PC-3 (cell line): ENCODE data around the gene PCDH15. TPM values are rescaled to one million over a fixed set of nuclear protein-coding genes. Genes with fewer than 3 reads are reported as not detected.

Experiments used
- ATAC-seq: fragments of 200-7000 bp; cut with Tn5 transposase; 2 replicates; pipeline ENCODE4 v1.9.1; 2020; ENCODE audit warnings: mild to moderate bottlenecking, moderate library complexity
- Bru-seq: library from RNA; stranded (reverse); fragments of 400-500 nt; gene quantifications from one replicate; lab custom pipeline; 2021; lab: Mats Ljungman, UMichigan
- BruChase-seq, 2 experiments: library from RNA; stranded (reverse); fragments of 400-500 nt; gene quantifications; one replicate each; lab custom pipeline; 2021; lab: Mats Ljungman, UMichigan
- BruUV-seq: library from RNA; stranded (reverse); fragments of 400-500 nt; replicated peaks from 2 replicates; lab custom pipeline; 2021; lab: Mats Ljungman, UMichigan
- CTCF ChIA-PET: fragments of 300-600 bp; sonication (Branson Sonifier 250); formaldehyde crosslinking; loops from one replicate; lab custom pipeline; 2022; ENCODE audit warnings: antibody characterized with exemption; lab: Charles Lee
- POLR2A ChIA-PET: fragments of 300-600 bp; sonication (Branson Sonifier 250); formaldehyde crosslinking; loops from one replicate; lab custom pipeline; 2022; ENCODE audit warnings: antibody characterized with exemption; ENCODE audit not compliant: unreplicated experiment; lab: Charles Lee
- DNase-seq: peaks from one replicate; pipeline ENCODE4 v3.0.0-alpha.2; 2015
- H2AFZ ChIP-seq: fragments of 300-600 bp; sonication (generic); 2 replicates; pipeline ENCODE4 v1.6.0; 2016; ENCODE audit warnings: antibody characterized with exemption, low read length
- H3F3A ChIP-seq: fragments of 300-600 bp; sonication (generic); one replicate; pipeline ENCODE4 v1.6.0; 2017; ENCODE audit warnings: antibody characterized with exemption, low read length, control low read depth, mild to moderate bottlenecking; ENCODE audit not compliant: unreplicated experiment
- H3K27ac ChIP-seq: fragments of 300-600 bp; sonication (generic); 2 replicates; pipeline ENCODE4 v1.5.1; 2016; ENCODE audit warnings: mild to moderate bottlenecking, low read length
- H3K27me3 ChIP-seq: fragments of 300-600 bp; sonication (generic); 2 replicates; pipeline ENCODE4 v1.6.1; 2016; ENCODE audit warnings: low read length, mixed read lengths
- H3K36me3 ChIP-seq: fragments of 300-600 bp; sonication (generic); 2 replicates; pipeline ENCODE4 v1.6.1; 2016; ENCODE audit warnings: low read depth, mixed run types, low read length, mixed read lengths
- H3K4me1 ChIP-seq: fragments of 300-600 bp; sonication (generic); 2 replicates; pipeline ENCODE4 v1.5.1; 2016; ENCODE audit warnings: low read length; ENCODE audit not compliant: insufficient read depth
- H3K4me2 ChIP-seq: fragments of 300-600 bp; sonication (generic); 2 replicates; pipeline ENCODE4 v1.6.0; 2016; ENCODE audit warnings: low read length
- H3K4me3 ChIP-seq: fragments of 300-600 bp; sonication (generic); 2 replicates; pipeline ENCODE4 v1.5.1; 2016; ENCODE audit warnings: mild to moderate bottlenecking, low read length, mixed read lengths
- H3K79me2 ChIP-seq: fragments of 300-600 bp; sonication (generic); 2 replicates; pipeline ENCODE4 v1.6.1; 2017; ENCODE audit warnings: low read length, mixed read lengths
- H3K9ac ChIP-seq: fragments of 300-600 bp; sonication (generic); 2 replicates; pipeline ENCODE4 v1.6.0; 2016; ENCODE audit warnings: mild to moderate bottlenecking, low read length
- H3K9me2 ChIP-seq: fragments of 300-600 bp; sonication (generic); replicated peaks from 2 replicates; pipeline ENCODE4 v1.6.1; 2016; ENCODE audit warnings: mixed run types, low read length, mixed read lengths
- H3K9me3 ChIP-seq: fragments of 300-600 bp; sonication (generic); 2 replicates; pipeline ENCODE4 v1.6.1; 2016; ENCODE audit warnings: low read length, mixed read lengths
- H4K20me1 ChIP-seq: fragments of 300-600 bp; sonication (generic); 2 replicates; pipeline ENCODE4 v1.6.1; 2016; ENCODE audit warnings: low read length, mixed read lengths
- EZH2 ChIP-seq: fragments of 300-600 bp; sonication (generic); IDR thresholded peaks from one replicate; pipeline ENCODE4 v1.6.1; 2017; ENCODE audit warnings: antibody characterized with exemption, mild to moderate bottlenecking, low read length; ENCODE audit not compliant: unreplicated experiment
- EZH2phosphoT487 ChIP-seq: fragments of 300-600 bp; sonication (generic); IDR thresholded peaks from 2 replicates; pipeline ENCODE4 v1.6.1; 2018; ENCODE audit warnings: mild to moderate bottlenecking, antibody characterized with exemption, low read length, borderline replicate concordance
- intact Hi-C: fragments of 100-400 bp; cut with micrococcal nuclease; formaldehyde crosslinking; loops from 2 replicates; pipeline ENCODE4 v1.9.0; 2023
- long read RNA-seq: library from polyadenylated mRNA; unstranded; transcript quantifications from one replicate; pipeline ENCODE4 v2.0.0, GENCODE V29; 2021; ENCODE audit not compliant: unreplicated experiment
- total RNA-seq: library from RNA; depleted of rRNA; stranded (reverse); fragments of >200 nt; gene quantifications from 2 replicates; pipeline ENCODE4 v1.2.3, GENCODE V29; 2014; rRNA removed
- TF ChIP-seq, protein P1 (sequence below): fragments of 300-600 bp; sonication (generic); conservative IDR thresholded peaks from 2 replicates; pipeline ENCODE4 v1.5.1; 2017; ENCODE audit warnings: antibody characterized with exemption, low read depth, mild to moderate bottlenecking, low read length

The PCDH15 gene
- not detected in 2 replicates for total RNA-seq
- Bru-seq, nascent RNA = percentile 11 among the genes with signal in this experiment
- percentile 6 among the genes with signal in this experiment for BruChase-seq, experiment 1, labeled RNA remaining after a 6-hour chase
- percentile 8 among the genes with signal in this experiment for BruChase-seq, experiment 2, labeled RNA remaining after a 2-hour chase
- long read RNA-seq, partial matches to known transcripts = 0 of 2 reads
- long read RNA-seq, other reads (novel, unspliced or antisense) = 2 of 2 reads

DNA sequence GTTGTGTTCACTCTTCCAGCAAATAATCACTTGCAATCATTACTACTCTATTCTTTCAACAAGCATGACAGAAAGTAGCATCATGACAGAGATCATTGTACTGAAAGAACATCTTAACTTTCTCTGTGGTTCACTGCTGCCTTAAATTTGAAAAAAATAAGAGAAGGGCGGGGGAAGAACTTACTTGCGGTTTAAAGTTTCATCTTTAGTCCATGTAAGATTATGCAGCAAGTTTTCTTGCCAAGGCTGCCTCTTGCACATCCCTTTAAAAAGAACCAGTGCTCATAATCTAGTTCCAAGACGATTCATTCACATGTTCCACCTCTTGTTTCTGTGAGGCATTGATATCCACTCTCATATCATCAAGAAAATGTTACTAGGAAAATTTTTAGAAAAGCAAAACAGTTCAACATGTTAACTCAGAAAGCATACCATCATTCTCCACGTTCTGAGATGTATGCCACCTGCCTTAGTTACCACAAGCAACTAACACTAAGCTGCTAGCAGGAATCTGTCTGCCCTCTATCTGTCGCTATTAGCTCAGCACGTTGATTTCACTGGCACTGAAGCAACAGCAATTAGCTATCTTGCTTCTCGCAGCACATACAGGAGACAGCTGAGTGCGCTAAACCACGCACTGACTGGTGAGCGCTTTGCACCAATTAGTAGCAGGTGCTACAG, at the start of gene PCDH15:
Gene PCDH15, minus strand, starts transcription at position 491 of the 681 bp plus-strand sequence. CDS start 136,969 bp downstream, outside the sequence.
- peak within 1 kb of the TSS; percentile 72 for H2AFZ ChIP-seq
- H3K4me3 ChIP-seq = peak within 1 kb of the TSS; percentile 34; the same call in 1 of the 2 replicates
- H3F3A ChIP-seq = no peaks in the 10 kb centered on the region
- no peak within 1 kb of the TSS for H3K27ac ChIP-seq
- ChIA-PET CTCF (interaction anchor here (0.6 to 1.0 kb wide), 13 partner anchors 38 to 1983 kb away, joined by 3 to 5 read pairs (median 3); no protein-coding TSS in a partner anchor), POLR2A (no interaction called here)
- peaks cover 27% of the 10 kb centered on the region for H3K4me1 ChIP-seq
- no peaks in the 10 kb centered on the region for H3K9me2 ChIP-seq
- TF ChIP-seq EZH2 = no peak
- TF ChIP-seq, protein P1, sequence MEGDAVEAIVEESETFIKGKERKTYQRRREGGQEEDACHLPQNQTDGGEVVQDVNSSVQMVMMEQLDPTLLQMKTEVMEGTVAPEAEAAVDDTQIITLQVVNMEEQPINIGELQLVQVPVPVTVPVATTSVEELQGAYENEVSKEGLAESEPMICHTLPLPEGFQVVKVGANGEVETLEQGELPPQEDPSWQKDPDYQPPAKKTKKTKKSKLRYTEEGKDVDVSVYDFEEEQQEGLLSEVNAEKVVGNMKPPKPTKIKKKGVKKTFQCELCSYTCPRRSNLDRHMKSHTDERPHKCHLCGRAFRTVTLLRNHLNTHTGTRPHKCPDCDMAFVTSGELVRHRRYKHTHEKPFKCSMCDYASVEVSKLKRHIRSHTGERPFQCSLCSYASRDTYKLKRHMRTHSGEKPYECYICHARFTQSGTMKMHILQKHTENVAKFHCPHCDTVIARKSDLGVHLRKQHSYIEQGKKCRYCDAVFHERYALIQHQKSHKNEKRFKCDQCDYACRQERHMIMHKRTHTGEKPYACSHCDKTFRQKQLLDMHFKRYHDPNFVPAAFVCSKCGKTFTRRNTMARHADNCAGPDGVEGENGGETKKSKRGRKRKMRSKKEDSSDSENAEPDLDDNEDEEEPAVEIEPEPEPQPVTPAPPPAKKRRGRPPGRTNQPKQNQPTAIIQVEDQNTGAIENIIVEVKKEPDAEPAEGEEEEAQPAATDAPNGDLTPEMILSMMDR = peak; percentile 88
- H3K79me2 ChIP-seq = no peaks in the 10 kb centered on the region
- DNase-seq (peak; percentile 80), ATAC-seq (peak; percentile 80)
- no TSS peak for BruUV-seq
- H3K27me3 ChIP-seq = no peaks in the 10 kb centered on the region
- intact Hi-C loops = loop anchor here (1.0 to 5.0 kb wide), 6 partner anchors 16 to 804 kb away; no protein-coding TSS in a partner anchor
- peak within 1 kb of the TSS; percentile 66 for H3K4me2 ChIP-seq
- no peaks in the 10 kb centered on the region for H3K9me3 ChIP-seq
- no peaks in the 10 kb centered on the region for H3K36me3 ChIP-seq
- no peak within 1 kb of the TSS for H3K9ac ChIP-seq
- H4K20me1 ChIP-seq = no peaks in the 10 kb centered on the region

DNA sequence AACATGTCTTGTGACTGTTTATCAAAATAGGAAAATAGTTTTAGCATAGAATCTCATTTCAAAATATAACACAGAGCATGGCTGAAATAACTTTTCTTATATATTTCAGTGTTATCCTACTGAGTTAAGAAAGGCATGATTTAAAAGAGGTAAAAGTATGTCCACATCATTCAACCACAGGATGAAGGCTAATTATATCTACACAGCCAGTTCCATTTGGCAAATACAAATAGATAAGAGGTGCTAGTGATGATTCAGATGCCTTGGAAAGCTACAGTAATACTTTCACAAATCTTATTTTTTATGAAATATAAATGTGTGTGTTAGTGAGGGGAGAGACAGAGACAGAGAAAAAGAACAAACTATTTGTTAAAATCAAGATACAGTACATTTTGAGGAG, 42.9 kb upstream of the PCDH15 start:
- Histone ChIP-seq H3K36me3 (no peaks in the 10 kb centered on the region), H3K4me3 (no peak overlapping the region), H3F3A (no peaks in the 10 kb centered on the region), H3K27me3 (no peaks in the 10 kb centered on the region), H3K4me1 (no peaks in the 10 kb centered on the region), H3K9me3 (no peaks in the 10 kb centered on the region), H3K79me2 (no peaks in the 10 kb centered on the region), H3K9me2 (no peaks in the 10 kb centered on the region), H2AFZ (no peak overlapping the region), H3K27ac (no peak overlapping the region), H3K9ac (no peak overlapping the region), H3K4me2 (no peak overlapping the region), H4K20me1 (no peaks in the 10 kb centered on the region)
- DNase-seq (no peak), ATAC-seq (no peak)
- BruUV-seq = no TSS peak
- intact Hi-C loops = no loop called here
- TF ChIP-seq EZH2 (no peak), EZH2phosphoT487 (no peak)
- TF ChIP-seq, protein P1 = no peak
- POLR2A ChIA-PET = no interaction called here
- CTCF ChIA-PET = no interaction called here
